Cardiac fibroblast (primary cell): ENCODE results near the gene LRRC55.

ENCODE experiments used
- DNase-seq, 2 donors: peaks; one replicate each; pipeline versions ENCODE4 v3.0.0 to v3.0.0-alpha.2; 2010; ENCODE audit warnings: low read depth in 2 of 2
- H3K4me3 ChIP-seq, 2 donors: replicated peaks in 1 of 2; 1 replicate in 1 of 2; 2 replicates in 1 of 2; pipeline ENCODE4 v1.5.1; 2011; ENCODE audit warnings: low read depth in 2 of 2, low read length in 2 of 2, mild to moderate bottlenecking in 2 of 2, moderate library complexity in 1 of 2
- CTCF ChIP-seq: IDR thresholded peaks from one replicate; pipeline ENCODE4 v1.5.1; 2011; ENCODE audit warnings: low read depth, mild to moderate bottlenecking, low read length, inconsistent platforms

The LRRC55 gene

DNA sequence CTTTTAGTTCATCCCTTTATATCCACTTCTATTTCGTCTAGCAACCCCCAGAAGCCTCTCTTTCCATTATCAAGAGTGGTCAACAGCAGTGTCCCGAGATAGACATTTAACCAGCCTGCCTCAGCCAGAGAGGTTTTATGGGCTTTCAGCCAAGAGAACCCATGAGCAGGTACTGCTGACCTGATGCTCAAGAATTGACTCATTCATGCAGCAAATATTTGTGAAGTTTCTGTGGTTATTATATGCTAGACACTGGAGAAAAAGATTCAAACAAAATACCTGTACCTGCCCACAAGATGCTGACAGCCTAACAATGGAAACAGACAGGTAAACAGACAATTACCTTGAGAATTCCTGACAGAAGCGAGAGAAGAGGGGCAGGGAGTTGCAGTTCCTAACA lies 9.7 kb upstream of the LRRC55 start:
- no peak overlapping the region for H3K4me3 ChIP-seq
- no peak for TF ChIP-seq CTCF
- DNase-seq = no peak

DNA sequence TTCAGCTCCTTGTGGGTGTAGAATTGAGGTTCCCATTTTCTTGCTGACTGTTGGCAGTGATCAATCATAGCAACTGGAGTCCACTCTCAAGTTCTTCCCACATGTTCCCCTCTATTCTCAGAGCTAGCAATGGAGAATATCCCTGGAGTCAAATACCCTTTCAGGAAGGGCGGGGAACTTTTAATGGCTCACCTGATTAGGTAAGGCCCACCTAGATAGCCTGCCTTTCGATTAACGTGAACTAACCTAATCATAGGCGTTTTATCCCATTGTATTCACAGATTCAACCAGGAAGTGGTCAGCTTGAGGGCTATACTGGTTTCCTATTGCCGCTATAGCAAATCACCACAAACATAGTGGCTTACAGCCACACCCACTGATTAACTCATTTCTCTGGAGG lies 7.1 kb upstream of the LRRC55 start:
- no peak for TF ChIP-seq CTCF
- no peak overlapping the region for H3K4me3 ChIP-seq
- no peak for DNase-seq

DNA sequence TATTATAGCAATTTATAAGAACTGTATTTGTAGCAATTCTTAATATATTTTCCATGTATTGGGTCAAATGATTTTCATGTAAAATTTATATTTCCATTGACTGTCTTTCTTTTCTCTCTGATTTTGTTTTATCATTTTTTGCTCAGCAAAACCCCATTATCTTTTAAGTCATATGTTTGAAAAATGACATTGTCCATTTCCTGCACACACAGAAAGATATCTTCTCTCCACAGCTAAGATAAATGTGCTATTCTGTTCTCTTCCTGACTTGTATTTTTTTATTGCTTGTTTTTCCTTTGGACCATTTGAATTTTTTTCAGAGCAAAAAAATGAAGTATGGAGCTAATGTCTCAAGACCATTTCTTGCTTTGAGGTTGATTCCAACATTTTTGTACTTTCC lies 6.3 kb upstream of the LRRC55 start:
- DNase-seq = no peak
- TF ChIP-seq CTCF = no peak
- H3K4me3 ChIP-seq = no peak overlapping the region

GRCh38 chr11:57178334-57178733 lies 3.4 kb upstream of the LRRC55 start:
- no peak for DNase-seq
- no peak overlapping the region for H3K4me3 ChIP-seq
- TF ChIP-seq CTCF = no peak

DNA sequence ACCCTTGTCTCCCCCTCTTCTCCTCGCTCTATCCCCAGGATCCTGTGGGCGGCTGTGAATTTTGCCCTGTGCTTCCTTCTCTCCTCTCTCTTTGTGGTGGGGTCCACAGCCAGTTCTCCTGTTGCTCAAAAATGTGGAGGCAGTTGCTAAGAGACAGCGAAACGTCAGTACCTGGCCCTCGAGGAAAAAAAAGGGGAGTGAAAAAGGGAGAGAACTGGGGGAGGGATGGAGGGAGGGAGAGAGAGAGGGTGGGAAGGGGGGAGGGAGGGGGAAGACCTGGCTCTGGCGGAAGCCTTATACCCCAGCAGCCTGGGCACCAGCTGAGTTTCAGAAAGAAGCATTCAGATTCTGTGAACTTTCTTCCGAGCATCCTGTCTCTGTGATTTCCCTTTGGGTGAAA lies 2.1 kb upstream of the LRRC55 start:
- H3K4me3 ChIP-seq = no peak overlapping the region
- no peak for TF ChIP-seq CTCF
- DNase-seq = no peak

GRCh38 chr11:57180081-57180561 lies 1.6 kb upstream of the LRRC55 start:
- no peak overlapping the region for H3K4me3 ChIP-seq
- no peak for TF ChIP-seq CTCF
- DNase-seq = no peak

DNA sequence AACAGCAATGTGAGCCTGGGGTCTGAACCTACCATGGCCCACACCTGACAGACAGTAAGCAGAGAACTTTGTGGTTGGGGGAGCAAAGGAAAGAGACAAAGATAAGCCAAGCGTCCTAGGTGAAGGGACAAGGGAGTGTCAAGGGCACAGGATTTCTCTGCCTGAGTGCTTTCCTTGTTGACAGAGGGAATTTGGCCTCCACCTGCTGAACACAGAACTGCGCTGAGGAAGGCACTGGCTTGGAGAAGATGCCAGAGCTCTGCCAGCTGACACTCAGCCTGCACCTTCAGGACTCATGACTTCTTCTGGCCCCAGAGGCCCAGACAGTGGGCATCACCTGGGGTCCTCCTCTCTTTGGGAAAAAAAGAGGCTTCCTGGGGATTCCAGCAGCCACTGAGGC lies 789 bp upstream of the LRRC55 start:
- no peak overlapping the region for H3K4me3 ChIP-seq
- no peak for DNase-seq
- TF ChIP-seq CTCF = no peak
